ENCODE data around the gene TFAP2A.

Gene TFAP2A

GRCh38 chr6:10403385-10404106 lies 11.3 kb downstream of the TFAP2A start:
- in situ Hi-C loops (cut with MboI; ENCODE audit: low sequenced_read_pairs): no loop called here

GRCh38 chr6:10402648-10403311 lies 12.1 kb downstream of the TFAP2A start:
- in situ Hi-C loops (cut with MboI; ENCODE audit: low sequenced_read_pairs): no loop called here

GRCh38 chr6:10401632-10402223 lies 13.1 kb downstream of the TFAP2A start:
- in situ Hi-C loops (cut with MboI; ENCODE audit: low sequenced_read_pairs): no loop called here

GRCh38 chr6:10401004-10401536 lies 13.8 kb downstream of the TFAP2A start:
- in situ Hi-C loops (cut with MboI; ENCODE audit: low sequenced_read_pairs): no loop called here

- in situ Hi-C loops (cut with MboI; ENCODE audit: low sequenced_read_pairs): no loop called here
These were observed 14.5 kb downstream of the TFAP2A start for GRCh38 chr6:10400330-10400729.

DNA sequence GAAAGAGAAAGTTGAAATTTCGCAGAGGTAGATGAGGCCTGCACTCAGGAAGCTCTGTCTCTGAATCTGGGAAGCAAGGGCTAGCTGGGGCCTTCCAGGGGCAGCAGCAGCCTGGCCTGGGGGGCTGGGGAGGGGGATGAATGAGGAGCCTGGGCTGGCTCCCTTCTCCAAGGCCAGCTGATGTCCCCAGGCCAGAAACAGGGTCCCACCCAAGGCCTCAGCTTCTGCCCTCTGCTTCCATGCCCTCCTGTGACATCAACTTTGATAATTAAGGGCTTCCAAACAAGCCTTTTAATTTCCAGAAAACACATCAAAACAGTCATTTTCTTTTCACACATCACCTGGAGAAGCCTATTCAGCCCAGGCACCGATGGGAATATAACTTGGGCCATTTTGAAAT lies 15.4 kb downstream of the TFAP2A start:
- in situ Hi-C loops (cut with MboI; ENCODE audit: low sequenced_read_pairs): no loop called here

DNA sequence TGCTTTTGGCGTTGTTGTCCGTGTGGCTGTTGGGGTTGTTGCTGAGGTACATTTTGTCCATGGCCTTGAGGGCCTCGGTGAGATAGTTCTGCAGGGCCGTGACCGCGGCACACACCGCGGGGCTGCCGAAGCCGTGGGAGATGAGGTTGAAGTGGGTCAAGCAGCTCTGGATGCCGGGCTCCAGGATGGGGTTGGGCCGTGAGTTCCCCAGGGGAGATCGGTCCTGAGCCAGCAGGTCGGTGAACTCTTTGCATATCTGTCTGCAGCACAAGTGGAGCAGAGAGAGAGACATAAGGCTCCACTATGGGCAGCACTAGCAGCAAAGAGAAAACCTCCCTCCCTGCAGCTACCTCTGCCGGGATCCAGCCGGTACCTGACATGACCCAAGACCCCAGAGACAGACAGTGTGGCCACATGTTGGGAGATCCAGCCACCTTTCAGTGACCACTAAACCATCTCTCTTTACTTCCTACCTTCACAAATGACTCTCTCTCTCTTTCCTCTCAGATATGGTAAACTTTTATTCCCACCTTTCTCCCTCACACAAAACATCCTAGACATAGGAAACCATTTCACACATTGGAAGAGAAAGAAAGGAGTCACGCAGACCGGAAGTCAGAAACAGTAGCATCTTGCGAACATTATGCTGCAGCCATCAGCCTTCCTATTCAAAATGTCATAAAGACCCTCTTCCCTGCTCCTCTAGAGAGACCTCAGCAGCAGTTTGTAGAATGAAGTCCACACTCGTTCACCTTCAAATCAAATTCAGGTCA lies 16.2 kb downstream of the TFAP2A start:
- in situ Hi-C loops (cut with MboI; ENCODE audit: low sequenced_read_pairs): no loop called here

DNA sequence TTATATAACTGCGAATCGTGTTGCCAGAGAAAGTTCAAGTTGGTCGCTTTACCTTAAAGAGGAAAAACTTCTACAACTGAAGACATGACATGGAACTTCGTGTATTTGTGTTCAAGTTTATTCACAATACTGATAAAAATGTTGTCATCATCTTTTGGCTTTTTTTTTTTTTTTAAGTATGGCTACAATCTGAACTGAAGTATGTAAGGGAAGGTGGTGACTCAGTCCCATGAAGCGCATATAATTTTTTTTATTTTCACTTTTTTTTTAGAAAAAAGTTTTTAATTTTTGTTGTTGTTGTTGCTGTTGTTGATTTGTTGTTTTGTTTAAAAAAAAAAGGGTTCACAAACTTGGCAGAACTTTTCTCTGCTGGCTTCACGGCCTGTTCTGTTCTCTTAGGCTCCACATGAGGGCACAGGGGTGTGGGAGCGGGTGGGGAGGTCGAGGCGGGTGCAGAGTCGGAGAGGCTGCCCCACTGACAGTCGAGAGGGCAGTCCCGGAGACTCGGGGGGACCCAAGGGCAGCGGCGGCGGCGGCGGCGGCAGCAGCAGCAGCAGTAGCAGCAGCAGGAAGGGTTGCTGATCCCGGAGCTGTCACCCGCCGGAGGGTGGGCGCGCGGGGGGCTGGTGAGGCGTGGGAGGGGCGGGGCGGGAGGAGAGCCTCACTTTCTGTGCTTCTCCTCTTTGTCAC lies 17.0 kb downstream of the TFAP2A start:
- in situ Hi-C loops (cut with MboI; ENCODE audit: low sequenced_read_pairs): no loop called here

DNA sequence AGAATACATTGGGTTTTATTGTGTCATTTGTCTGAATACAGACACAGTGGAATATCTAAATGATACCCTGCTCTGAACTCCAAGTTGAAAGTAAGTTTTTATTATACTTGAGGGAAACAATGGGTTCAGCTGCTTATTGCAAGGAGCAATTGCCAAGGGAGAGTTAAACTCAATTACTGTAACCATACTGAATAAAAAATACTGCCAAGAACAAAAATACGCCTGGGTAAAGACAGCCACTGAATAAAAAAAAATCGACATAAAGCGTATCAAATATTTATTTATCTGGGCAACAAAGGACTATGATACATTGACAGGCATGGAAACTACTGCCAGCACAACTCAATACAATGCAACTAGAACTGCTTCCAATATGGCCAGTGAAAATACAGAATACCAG lies 18.1 kb downstream of the TFAP2A start:
- in situ Hi-C loops (cut with MboI; ENCODE audit: low sequenced_read_pairs): no loop called here

DNA sequence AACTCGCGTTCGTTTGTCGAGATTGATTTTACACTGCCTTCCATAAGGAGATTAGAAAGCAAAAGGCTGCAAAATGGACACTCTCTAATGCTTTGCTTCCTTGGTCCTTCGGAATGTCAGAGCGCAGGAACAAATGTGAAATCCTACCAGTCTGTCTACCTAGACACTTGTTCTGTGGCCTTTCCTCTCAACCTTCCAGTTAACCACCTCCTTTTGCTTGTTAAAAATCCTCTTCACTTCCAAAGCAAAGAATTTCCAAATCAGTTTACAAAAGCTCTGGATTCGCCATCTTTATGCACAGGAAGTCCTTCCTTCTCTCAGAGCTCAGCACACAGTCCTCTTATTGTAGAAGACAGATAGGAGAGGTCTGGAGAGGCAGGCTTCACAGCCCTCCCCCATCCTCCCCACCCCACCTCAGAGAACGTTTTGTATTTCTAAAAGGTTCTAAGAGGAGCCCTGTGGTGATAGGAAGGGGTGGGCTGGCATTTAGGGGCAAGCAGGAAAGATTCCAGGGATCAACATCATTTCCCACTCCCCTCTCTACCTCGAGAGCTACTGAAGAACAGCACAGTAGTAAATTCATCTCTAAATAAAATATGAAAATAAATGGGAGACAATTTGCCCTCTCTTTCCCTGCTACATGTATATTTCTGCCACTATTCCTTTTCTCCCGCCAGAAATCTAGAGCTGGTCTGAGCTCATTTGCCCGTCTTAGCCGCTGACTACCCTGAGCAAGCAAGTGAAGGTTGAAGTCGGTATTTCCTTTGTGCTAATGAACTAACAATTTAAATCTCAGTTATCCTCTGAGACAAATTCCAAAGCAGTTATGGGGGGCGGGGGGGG lies 18.9 kb downstream of the TFAP2A start:
- in situ Hi-C loops (cut with MboI; ENCODE audit: low sequenced_read_pairs): no loop called here

GRCh38 chr6:10395171-10395703 lies 19.6 kb downstream of the TFAP2A start:
- in situ Hi-C loops (cut with MboI; ENCODE audit: low sequenced_read_pairs): no loop called here

- in situ Hi-C loops (cut with MboI; ENCODE audit: low sequenced_read_pairs): no loop called here
These were observed 21.2 kb downstream of the TFAP2A start for GRCh38 chr6:10393544-10394225.

- in situ Hi-C loops (cut with MboI; ENCODE audit: low sequenced_read_pairs): no loop called here
These were observed 23.1 kb downstream of the TFAP2A start for GRCh38 chr6:10391799-10392198.

- in situ Hi-C loops (cut with MboI; ENCODE audit: low sequenced_read_pairs): no loop called here
These were observed 23.6 kb downstream of the TFAP2A start for GRCh38 chr6:10391299-10391630.

GRCh38 chr6:10390495-10391298 lies 24.2 kb downstream of the TFAP2A start:
- in situ Hi-C loops (cut with MboI; ENCODE audit: low sequenced_read_pairs): no loop called here

DNA sequence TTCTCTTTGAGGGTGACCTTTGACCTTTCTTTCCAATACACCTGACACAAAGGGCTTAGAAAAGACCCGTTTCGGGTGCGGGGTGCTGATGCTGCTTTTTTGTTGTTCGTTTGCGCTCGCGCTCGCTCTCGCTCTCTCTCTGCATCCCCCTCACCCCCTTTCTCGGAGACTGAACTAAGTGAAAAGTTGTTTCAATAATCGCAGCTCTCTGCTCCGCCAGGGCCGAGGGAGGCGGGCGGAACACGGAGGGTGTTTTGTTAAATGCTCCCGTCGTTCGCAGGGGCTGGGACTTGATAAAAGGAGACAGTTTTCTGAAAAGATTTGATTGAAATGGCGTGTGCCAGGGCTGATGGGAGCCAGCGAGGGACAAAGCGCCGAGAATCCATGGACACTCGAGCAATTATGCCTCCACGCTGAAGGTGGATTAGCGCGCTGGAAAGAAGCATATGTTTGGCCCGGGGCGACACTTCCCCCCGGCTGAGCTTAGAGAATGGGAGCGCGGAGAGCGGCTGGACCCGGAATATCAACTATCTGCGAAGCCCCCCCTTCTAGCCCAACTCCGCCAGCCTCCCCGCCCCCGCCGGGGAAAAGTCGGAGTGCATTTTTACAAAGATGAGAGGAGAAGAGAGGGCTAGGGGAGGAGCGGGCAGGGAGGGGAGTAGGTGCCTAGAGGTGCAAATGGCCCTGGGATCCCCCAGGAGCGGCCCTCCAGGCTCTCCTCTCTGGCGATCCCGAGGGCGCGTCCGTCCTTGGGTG lies 25.0 kb downstream of the TFAP2A start:
- in situ Hi-C loops (cut with MboI; ENCODE audit: low sequenced_read_pairs): no loop called here
